ENCODE data around the gene FBLN1.

- TF ChIP-seq CTCF (IDR thresholded peaks at IDR 0.05) = no peak
- TF ChIP-seq EP300 (IDR thresholded peaks at IDR 0.05; ENCODE audit: low read depth) = no peak
These were observed 47.2 kb downstream of the FBLN1 start for GRCh38 chr22:45549762-45550378.

All from transverse colon (tissue), 3 donors.